ENCODE data around the gene R3HDM2. TPM values are rescaled to one million over a fixed set of nuclear protein-coding genes. Genes with fewer than 3 reads are reported as not detected.

R3HDM2 gene
- total and polyA plus RNA-seq, 2 of the 13 experiments (the other 11 are each of a cell fraction or from before 2014, with no cell fraction given), result 11.1 to 23.5 TPM

DNA sequence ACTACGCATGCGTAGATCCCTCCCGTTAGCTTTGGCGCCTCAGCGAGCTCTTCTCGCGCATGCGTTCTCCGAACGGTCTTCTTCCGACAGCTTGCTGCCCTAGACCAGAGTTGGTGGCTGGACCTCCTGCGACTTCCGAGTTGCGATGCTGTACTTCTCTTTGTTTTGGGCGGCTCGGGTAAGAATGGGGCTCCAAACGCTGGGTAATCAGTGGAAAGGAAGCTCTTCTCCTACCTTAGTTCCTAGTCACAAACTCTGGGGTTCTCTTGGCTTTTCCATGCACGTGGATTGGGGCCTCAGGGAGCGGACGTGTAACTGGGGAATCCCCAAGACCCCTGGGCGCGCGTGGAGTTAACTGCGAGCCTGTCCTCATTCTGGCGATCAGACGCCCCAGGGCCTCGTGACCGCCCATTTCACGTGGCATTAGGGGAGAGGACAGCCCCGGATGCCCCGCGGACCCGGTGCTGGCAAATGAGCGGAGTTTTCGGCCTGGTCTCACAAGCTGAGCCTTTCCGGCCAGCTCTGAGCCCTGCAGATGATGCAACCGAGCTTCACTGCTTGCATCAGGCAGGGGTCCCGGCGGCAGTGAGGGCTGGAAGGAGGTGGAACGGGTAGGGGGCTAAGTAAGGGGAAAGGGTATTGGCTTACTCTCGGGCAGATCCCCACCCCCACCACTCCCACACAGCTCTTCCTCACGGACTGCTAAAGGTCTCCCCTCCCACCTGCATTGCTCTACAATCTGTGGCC, 201.0 kb downstream of the R3HDM2 start, which contains the start of gene SHMT2 (continued):
- TF ChIP-seq ZBTB44 (CRISPR knock-in tag; IDR thresholded peaks at IDR 0.05), result no peak
- peak; percentile 64 for TF ChIP-seq RNF2 (conservative IDR thresholded peaks at IDR 0.05; ENCODE audit: low read depth)
- no peak for TF ChIP-seq ZNF530 (CRISPR knock-in tag; IDR thresholded peaks at IDR 0.05; ENCODE audit: low read depth)
- TF ChIP-seq ARID5B (CRISPR knock-in tag; IDR thresholded peaks at IDR 0.05), result 0 out of 2 replicates have a peak, but pooled peaks have one; percentile 19
- no peak; the same call in 1 of the 2 replicates for TF ChIP-seq HIC2 (CRISPR knock-in tag; IDR thresholded peaks at IDR 0.05; ENCODE audit: low read depth)
- TF ChIP-seq, protein P1, sequence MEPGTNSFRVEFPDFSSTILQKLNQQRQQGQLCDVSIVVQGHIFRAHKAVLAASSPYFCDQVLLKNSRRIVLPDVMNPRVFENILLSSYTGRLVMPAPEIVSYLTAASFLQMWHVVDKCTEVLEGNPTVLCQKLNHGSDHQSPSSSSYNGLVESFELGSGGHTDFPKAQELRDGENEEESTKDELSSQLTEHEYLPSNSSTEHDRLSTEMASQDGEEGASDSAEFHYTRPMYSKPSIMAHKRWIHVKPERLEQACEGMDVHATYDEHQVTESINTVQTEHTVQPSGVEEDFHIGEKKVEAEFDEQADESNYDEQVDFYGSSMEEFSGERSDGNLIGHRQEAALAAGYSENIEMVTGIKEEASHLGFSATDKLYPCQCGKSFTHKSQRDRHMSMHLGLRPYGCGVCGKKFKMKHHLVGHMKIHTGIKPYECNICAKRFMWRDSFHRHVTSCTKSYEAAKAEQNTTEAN (CRISPR knock-in tag; conservative IDR thresholded peaks at IDR 0.05), result peak; percentile 25; the same call in 1 of the 2 replicates
- TF ChIP-seq ZNF546 (CRISPR knock-in tag; conservative IDR thresholded peaks at IDR 0.05), result no peak
- TF ChIP-seq, protein P2, sequence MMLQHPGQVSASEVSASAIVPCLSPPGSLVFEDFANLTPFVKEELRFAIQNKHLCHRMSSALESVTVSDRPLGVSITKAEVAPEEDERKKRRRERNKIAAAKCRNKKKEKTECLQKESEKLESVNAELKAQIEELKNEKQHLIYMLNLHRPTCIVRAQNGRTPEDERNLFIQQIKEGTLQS (CRISPR knock-in tag; IDR thresholded peaks at IDR 0.05), result peak; percentile 92
- TF ChIP-seq, protein P3, sequence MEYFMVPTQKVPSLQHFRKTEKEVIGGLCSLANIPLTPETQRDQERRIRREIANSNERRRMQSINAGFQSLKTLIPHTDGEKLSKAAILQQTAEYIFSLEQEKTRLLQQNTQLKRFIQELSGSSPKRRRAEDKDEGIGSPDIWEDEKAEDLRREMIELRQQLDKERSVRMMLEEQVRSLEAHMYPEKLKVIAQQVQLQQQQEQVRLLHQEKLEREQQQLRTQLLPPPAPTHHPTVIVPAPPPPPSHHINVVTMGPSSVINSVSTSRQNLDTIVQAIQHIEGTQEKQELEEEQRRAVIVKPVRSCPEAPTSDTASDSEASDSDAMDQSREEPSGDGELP (IDR thresholded peaks at IDR 0.05; ENCODE audit: borderline replicate concordance, low read depth), result no peak
- no peak for TF ChIP-seq DNMT3B (CRISPR knock-in tag; conservative IDR thresholded peaks at IDR 0.05)
- TF ChIP-seq, protein P4, sequence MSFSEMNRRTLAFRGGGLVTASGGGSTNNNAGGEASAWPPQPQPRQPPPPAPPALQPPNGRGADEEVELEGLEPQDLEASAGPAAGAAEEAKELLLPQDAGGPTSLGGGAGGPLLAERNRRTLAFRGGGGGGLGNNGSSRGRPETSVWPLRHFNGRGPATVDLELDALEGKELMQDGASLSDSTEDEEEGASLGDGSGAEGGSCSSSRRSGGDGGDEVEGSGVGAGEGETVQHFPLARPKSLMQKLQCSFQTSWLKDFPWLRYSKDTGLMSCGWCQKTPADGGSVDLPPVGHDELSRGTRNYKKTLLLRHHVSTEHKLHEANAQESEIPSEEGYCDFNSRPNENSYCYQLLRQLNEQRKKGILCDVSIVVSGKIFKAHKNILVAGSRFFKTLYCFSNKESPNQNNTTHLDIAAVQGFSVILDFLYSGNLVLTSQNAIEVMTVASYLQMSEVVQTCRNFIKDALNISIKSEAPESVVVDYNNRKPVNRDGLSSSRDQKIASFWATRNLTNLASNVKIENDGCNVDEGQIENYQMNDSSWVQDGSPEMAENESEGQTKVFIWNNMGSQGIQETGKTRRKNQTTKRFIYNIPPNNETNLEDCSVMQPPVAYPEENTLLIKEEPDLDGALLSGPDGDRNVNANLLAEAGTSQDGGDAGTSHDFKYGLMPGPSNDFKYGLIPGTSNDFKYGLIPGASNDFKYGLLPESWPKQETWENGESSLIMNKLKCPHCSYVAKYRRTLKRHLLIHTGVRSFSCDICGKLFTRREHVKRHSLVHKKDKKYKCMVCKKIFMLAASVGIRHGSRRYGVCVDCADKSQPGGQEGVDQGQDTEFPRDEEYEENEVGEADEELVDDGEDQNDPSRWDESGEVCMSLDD (CRISPR knock-in tag; IDR thresholded peaks at IDR 0.05; ENCODE audit: borderline replicate concordance), result no peak
- TF ChIP-seq THYN1 (CRISPR knock-in tag; IDR thresholded peaks at IDR 0.05; ENCODE audit: borderline replicate concordance, low read depth), result no peak
- TF ChIP-seq FLYWCH1 (CRISPR knock-in tag; IDR thresholded peaks at IDR 0.05), result no peak
- TF ChIP-seq NCOA1 (CRISPR knock-in tag; IDR thresholded peaks at IDR 0.05), result no peak
- peak; percentile 42; the same call in 1 of the 2 replicates for TF ChIP-seq ZNF331 (CRISPR knock-in tag; IDR thresholded peaks at IDR 0.05)
